Endothelial cell (in vitro differentiated cells): Measurements from ENCODE around the gene CEP250. TPM values are rescaled to one million over a fixed set of nuclear protein-coding genes. Genes with fewer than 3 reads are reported as not detected.

Source experiments
- DNase-seq: peaks from one replicate; pipeline ENCODE4 v3.0.0; 2021; ENCODE audit warnings: low spot score
- H3K27ac Mint-ChIP-seq: one replicate; pipeline ENCODE4 v1.8.0; 2021; ENCODE audit warnings: mixed read lengths, inconsistent platforms; ENCODE audit not compliant: unreplicated experiment
- H3K27me3 Mint-ChIP-seq: one replicate; pipeline ENCODE4 v1.8.0; 2021; ENCODE audit warnings: mild to moderate bottlenecking, moderate library complexity, mixed read lengths, inconsistent platforms; ENCODE audit not compliant: unreplicated experiment
- H3K36me3 Mint-ChIP-seq: one replicate; pipeline ENCODE4 v1.8.0; 2021; ENCODE audit warnings: mild to moderate bottlenecking, low read depth, mixed read lengths, inconsistent platforms; ENCODE audit not compliant: unreplicated experiment
- H3K4me1 Mint-ChIP-seq: one replicate; pipeline ENCODE4 v1.8.0; 2021; ENCODE audit warnings: mild to moderate bottlenecking, mixed read lengths, inconsistent platforms; ENCODE audit not compliant: unreplicated experiment
- H3K4me3 Mint-ChIP-seq: one replicate; pipeline ENCODE4 v1.8.0; 2021; ENCODE audit warnings: mild to moderate bottlenecking, mixed read lengths, inconsistent platforms; ENCODE audit not compliant: unreplicated experiment
- H3K9me3 Mint-ChIP-seq: one replicate; pipeline ENCODE4 v1.8.0; 2021; ENCODE audit warnings: mixed read lengths, inconsistent platforms; ENCODE audit not compliant: unreplicated experiment
- microRNA-seq: library from miRNA; unstranded; fragments of <30 nt; microRNA quantifications from one replicate; pipeline ENCODE4, GENCODE V29; 2020; ENCODE audit not compliant: unreplicated experiment
- total RNA-seq: library from RNA; stranded (reverse); fragmentation: NEBNext Ultra II Directional; extraction: Animal tissue kit (Norgen Biotek cat#: 25700); gene quantifications from one replicate; pipeline ENCODE4 v1.2.1, GENCODE V29; 2021; ENCODE audit not compliant: unreplicated experiment
- TF ChIP-seq, protein P1 (sequence below): fragments of 200-600 bp; sonication (generic); IDR thresholded peaks from one replicate; pipeline ENCODE4 v1.5.0; 2021; ENCODE audit warnings: antibody characterized with exemption; ENCODE audit not compliant: unreplicated experiment

CEP250 gene
- total RNA-seq, 1 donor from 2014 or later = 30.7 TPM

DNA sequence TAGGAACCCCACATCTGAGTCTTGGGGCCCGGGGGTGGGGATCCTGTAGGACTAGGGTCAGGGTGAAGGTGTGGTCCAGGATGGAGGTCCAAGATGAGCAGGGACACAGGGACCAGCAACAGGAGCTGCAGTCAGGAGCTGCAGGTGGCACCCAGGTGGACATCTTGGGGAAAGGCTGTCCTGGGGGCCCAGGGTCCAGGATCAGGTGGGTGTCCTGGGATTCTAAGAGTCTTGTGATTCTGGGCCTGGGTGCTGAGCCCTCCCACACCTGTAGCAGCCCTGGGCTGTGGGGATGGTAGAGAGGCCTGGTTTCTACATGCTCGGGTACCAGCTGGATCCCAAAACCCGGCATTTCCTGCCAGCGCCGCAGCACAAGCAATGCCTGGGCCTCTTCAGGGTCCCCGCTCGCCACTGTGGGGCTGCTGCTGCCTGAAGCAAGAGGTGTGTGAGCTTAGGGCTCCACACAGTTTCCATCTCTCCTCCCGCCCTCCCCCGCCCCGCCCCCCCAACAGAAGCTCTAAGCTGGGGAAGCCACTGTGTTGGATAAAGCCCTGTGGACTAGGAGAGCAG is 107.2 kb downstream of the CEP250 start:
- H3K4me3 Mint-ChIP-seq = no peak overlapping the region
- no peaks in the 10 kb centered on the region for H3K9me3 Mint-ChIP-seq
- DNase-seq = no peak
- TF ChIP-seq, protein P1, sequence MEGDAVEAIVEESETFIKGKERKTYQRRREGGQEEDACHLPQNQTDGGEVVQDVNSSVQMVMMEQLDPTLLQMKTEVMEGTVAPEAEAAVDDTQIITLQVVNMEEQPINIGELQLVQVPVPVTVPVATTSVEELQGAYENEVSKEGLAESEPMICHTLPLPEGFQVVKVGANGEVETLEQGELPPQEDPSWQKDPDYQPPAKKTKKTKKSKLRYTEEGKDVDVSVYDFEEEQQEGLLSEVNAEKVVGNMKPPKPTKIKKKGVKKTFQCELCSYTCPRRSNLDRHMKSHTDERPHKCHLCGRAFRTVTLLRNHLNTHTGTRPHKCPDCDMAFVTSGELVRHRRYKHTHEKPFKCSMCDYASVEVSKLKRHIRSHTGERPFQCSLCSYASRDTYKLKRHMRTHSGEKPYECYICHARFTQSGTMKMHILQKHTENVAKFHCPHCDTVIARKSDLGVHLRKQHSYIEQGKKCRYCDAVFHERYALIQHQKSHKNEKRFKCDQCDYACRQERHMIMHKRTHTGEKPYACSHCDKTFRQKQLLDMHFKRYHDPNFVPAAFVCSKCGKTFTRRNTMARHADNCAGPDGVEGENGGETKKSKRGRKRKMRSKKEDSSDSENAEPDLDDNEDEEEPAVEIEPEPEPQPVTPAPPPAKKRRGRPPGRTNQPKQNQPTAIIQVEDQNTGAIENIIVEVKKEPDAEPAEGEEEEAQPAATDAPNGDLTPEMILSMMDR = no peak
- no peaks in the 10 kb centered on the region for H3K27me3 Mint-ChIP-seq
- no peaks in the 10 kb centered on the region for H3K4me1 Mint-ChIP-seq
- H3K27ac Mint-ChIP-seq = no peak overlapping the region
- H3K36me3 Mint-ChIP-seq = peaks cover 11% of the 10 kb centered on the region

DNA sequence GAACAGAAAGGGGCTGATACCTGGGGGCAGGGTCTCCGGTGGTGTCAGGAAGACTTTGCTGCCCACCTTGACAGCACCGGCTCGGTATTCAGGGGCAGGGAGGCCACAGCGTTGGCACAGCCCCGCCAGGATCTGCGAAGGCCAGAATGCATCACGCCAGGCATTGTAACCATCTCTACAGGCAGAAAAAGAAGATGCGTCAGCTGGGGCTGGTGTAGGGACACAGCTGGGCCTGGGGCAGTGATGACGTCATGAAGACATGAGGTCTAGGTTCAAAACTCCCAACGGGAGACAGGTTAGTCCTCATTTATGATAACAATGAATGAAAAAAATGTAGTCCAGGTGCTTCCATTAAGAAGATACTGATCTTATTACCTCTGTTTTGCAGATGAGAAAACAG is 108.4 kb downstream of the CEP250 start:
- Mint-ChIP-seq H3K4me3 (no peak overlapping the region), H3K4me1 (no peaks in the 10 kb centered on the region), H3K36me3 (no peaks in the 10 kb centered on the region), H3K27me3 (no peaks in the 10 kb centered on the region), H3K9me3 (no peaks in the 10 kb centered on the region), H3K27ac (no peak overlapping the region)
- TF ChIP-seq, protein P1 = no peak
- DNase-seq = no peak

GRCh38 chr20:35564905-35565304 is 109.5 kb downstream of the CEP250 start:
- TF ChIP-seq, protein P1 = no peak
- H3K27ac Mint-ChIP-seq = no peak overlapping the region
- no peak overlapping the region for H3K4me3 Mint-ChIP-seq
- H3K4me1 Mint-ChIP-seq = no peaks in the 10 kb centered on the region
- no peaks in the 10 kb centered on the region for H3K27me3 Mint-ChIP-seq
- no peaks in the 10 kb centered on the region for H3K36me3 Mint-ChIP-seq
- no peak for DNase-seq
- no peaks in the 10 kb centered on the region for H3K9me3 Mint-ChIP-seq

DNA sequence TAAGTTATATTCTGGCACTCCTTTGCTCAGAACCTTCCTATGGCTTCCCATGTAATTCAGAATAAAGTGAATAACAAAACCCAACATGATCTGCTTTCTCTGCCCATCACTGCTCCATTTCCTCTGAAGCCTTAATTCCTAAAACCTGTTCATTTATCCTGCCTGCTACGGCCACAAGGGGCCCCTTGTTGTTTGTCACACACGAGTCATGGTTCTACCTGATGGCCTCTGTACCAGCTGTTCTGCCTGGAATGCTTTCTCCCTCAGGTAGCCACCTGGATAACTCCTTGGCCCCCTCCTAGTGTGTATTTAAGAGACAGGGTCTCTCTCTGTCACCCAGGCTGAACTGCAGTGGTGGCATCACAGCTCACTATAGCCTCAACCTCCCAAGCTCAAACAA is 113.2 kb downstream of the CEP250 start:
- DNase-seq = no peak
- Mint-ChIP-seq H3K27me3 (no peaks in the 10 kb centered on the region), H3K36me3 (peaks cover 7% of the 10 kb centered on the region), H3K9me3 (peaks cover 4% of the 10 kb centered on the region), H3K4me1 (no peaks in the 10 kb centered on the region), H3K4me3 (no peak overlapping the region), H3K27ac (no peak overlapping the region)
- TF ChIP-seq, protein P1 = peak; percentile 33

Small RNA genes lying within 50 kb of the gene (microRNA-seq; reads per million reads assigned to microRNA genes)
- not detected for gene MIR1289-1

Other genes starting within 250 kb of the CEP250 start
- gene MMP24, start 228.9 kb upstream of the CEP250 start, total RNA-seq = 9.1 TPM
- gene MMP24OS, start 177.5 kb upstream of the CEP250 start, total RNA-seq = 80.7 TPM
- gene EIF6, start 170.8 kb upstream of the CEP250 start, total RNA-seq = 120 TPM
- gene FAM83C, start 163.2 kb upstream of the CEP250 start, total RNA-seq = not detected
- gene UQCC1, start 43.6 kb upstream of the CEP250 start, total RNA-seq = 41.7 TPM
- gene GDF5, start 17.4 kb upstream of the CEP250 start, total RNA-seq = not detected
- not detected for gene C20orf173, start 74.1 kb downstream of the CEP250 start, total RNA-seq
- gene ERGIC3, start 86.5 kb downstream of the CEP250 start, total RNA-seq = 282 TPM
- 15.2 TPM for gene SPAG4, start 160.2 kb downstream of the CEP250 start, total RNA-seq
- 233 TPM for gene CPNE1, start 209.3 kb downstream of the CEP250 start, total RNA-seq
- gene RBM12, start 209.3 kb downstream of the CEP250 start, total RNA-seq = 121 TPM
- gene NFS1, start 243.8 kb downstream of the CEP250 start, total RNA-seq = 18.3 TPM
- gene ROMO1, start 243.8 kb downstream of the CEP250 start, total RNA-seq = 159 TPM